ENCODE data around the gene UTP14C. TPM values are rescaled to one million over a fixed set of nuclear protein-coding genes. Genes with fewer than 3 reads are reported as not detected.

The UTP14C gene
- total and polyA plus RNA-seq, 2 experiments from 2014 or later = 5.7 to 12.4 TPM

GRCh38 chr13:52036037-52036436 is 11.5 kb downstream of the UTP14C start:
- no peaks in the 10 kb centered on the region for H3K9me3 ChIP-seq (ENCODE audit: low read depth)
- no peaks in the 10 kb centered on the region for H3F3A ChIP-seq (ENCODE audit: insufficient read depth)
- H2AFZ ChIP-seq = no peak overlapping the region
- H3K36me3 ChIP-seq (ENCODE audit: low read depth) = no peaks in the 10 kb centered on the region
- H3K4me1 ChIP-seq (ENCODE audit: insufficient read depth) = no peaks in the 10 kb centered on the region
- in situ Hi-C loops (cut with MboI) = no loop called here
- no peaks in the 10 kb centered on the region for H3K27me3 ChIP-seq (replicated peaks; ENCODE audit: insufficient read depth)
- H3K9me2 ChIP-seq (ENCODE audit: insufficient read depth) = no peaks in the 10 kb centered on the region
- no peaks in the 10 kb centered on the region for H4K20me1 ChIP-seq (ENCODE audit: insufficient read depth)
- H3K27ac ChIP-seq = no peak overlapping the region
- H3K4me2 ChIP-seq (ENCODE audit: unreplicated experiment) = no peak overlapping the region
- no peak overlapping the region for H3K4me3 ChIP-seq
- no peak for DNase-seq
- no peak overlapping the region for H3K9ac ChIP-seq
- WGBS, 2 experiments (ENCODE audit: low coverage in 1 of 2, low lambda C conversion rate in 2 of 2, missing lambda C conversion rate in 2 of 2) = 93 to 95% methylated on average over 1 of the region's 1 CpG
- TF ChIP-seq EZH2phosphoT487 (IDR thresholded peaks at IDR 0.05; ENCODE audit: insufficient read depth, low read depth) (no peak), EZH2 (IDR thresholded peaks at IDR 0.05; ENCODE audit: insufficient read depth, poor library complexity, severe bottlenecking) (no peak)
- H3K79me2 ChIP-seq (ENCODE audit: insufficient read depth) = no peaks in the 10 kb centered on the region

GRCh38 chr13:52043675-52044074 is 19.2 kb downstream of the UTP14C start:
- TF ChIP-seq EZH2phosphoT487 (IDR thresholded peaks at IDR 0.05; ENCODE audit: insufficient read depth, low read depth) = no peak
- no peak for TF ChIP-seq EZH2 (IDR thresholded peaks at IDR 0.05; ENCODE audit: insufficient read depth, poor library complexity, severe bottlenecking)
- Histone ChIP-seq H3F3A (ENCODE audit: insufficient read depth) (no peaks in the 10 kb centered on the region), H3K4me2 (ENCODE audit: unreplicated experiment) (no peak overlapping the region), H3K9me2 (ENCODE audit: insufficient read depth) (no peaks in the 10 kb centered on the region), H3K79me2 (ENCODE audit: insufficient read depth) (no peaks in the 10 kb centered on the region), H3K9ac (no peak overlapping the region), H3K27ac (no peak overlapping the region), H3K36me3 (ENCODE audit: low read depth) (no peaks in the 10 kb centered on the region), H3K27me3 (replicated peaks; ENCODE audit: insufficient read depth) (no peaks in the 10 kb centered on the region), H3K4me1 (ENCODE audit: insufficient read depth) (no peaks in the 10 kb centered on the region), H3K4me3 (no peak overlapping the region), H4K20me1 (ENCODE audit: insufficient read depth) (no peaks in the 10 kb centered on the region), H3K9me3 (ENCODE audit: low read depth) (no peaks in the 10 kb centered on the region), H2AFZ (no peak overlapping the region)
- WGBS, 2 experiments (ENCODE audit: low coverage in 1 of 2, low lambda C conversion rate in 2 of 2, missing lambda C conversion rate in 2 of 2) = 75 to 78% methylated on average over 3 of the region's 3 CpGs
- no peak for DNase-seq
- in situ Hi-C loops (cut with MboI) = no loop called here

DNA sequence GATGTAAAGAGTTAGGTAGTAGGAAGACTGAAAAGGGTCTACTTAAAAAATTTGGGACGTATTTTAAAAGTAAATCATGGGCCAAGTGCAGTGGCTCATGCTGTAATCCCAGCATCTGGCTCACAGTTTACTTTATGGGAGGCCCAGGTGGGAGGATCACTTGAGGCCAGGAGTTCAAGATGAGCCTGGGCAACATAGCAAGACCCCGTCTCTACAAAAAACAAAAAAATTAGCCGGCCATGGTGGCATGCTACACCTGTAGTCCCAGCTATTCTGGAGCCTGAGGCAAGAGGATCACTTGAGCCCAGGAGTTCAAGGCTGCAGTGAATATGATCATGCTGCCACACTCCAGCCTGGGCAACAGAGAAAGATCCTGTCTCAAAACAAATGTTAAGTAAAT is 23.0 kb downstream of the UTP14C start:
- Histone ChIP-seq H3F3A (ENCODE audit: insufficient read depth) (no peaks in the 10 kb centered on the region), H4K20me1 (ENCODE audit: insufficient read depth) (no peaks in the 10 kb centered on the region), H3K9ac (no peak overlapping the region), H2AFZ (no peak overlapping the region), H3K9me3 (ENCODE audit: low read depth) (no peaks in the 10 kb centered on the region), H3K4me2 (ENCODE audit: unreplicated experiment) (no peak overlapping the region), H3K36me3 (ENCODE audit: low read depth) (no peaks in the 10 kb centered on the region), H3K79me2 (ENCODE audit: insufficient read depth) (no peaks in the 10 kb centered on the region), H3K4me3 (no peak overlapping the region), H3K9me2 (ENCODE audit: insufficient read depth) (no peaks in the 10 kb centered on the region), H3K27ac (no peak overlapping the region), H3K27me3 (replicated peaks; ENCODE audit: insufficient read depth) (peaks cover 3% of the 10 kb centered on the region; the same call in 1 of the 2 replicates), H3K4me1 (ENCODE audit: insufficient read depth) (no peaks in the 10 kb centered on the region)
- no peak for DNase-seq
- no peak for TF ChIP-seq EZH2phosphoT487 (IDR thresholded peaks at IDR 0.05; ENCODE audit: insufficient read depth, low read depth)
- no peak for TF ChIP-seq EZH2 (IDR thresholded peaks at IDR 0.05; ENCODE audit: insufficient read depth, poor library complexity, severe bottlenecking)
- 83 to 85% methylated on average over 3 of the region's 3 CpGs for WGBS, 2 experiments (ENCODE audit: low coverage in 1 of 2, low lambda C conversion rate in 2 of 2, missing lambda C conversion rate in 2 of 2)
- in situ Hi-C loops (cut with MboI) = no loop called here

- no peak overlapping the region for H3K4me2 ChIP-seq (ENCODE audit: unreplicated experiment)
- H3K9me3 ChIP-seq (ENCODE audit: low read depth) = no peaks in the 10 kb centered on the region
- H3K4me1 ChIP-seq (ENCODE audit: insufficient read depth) = no peaks in the 10 kb centered on the region
- H3K27ac ChIP-seq = no peak overlapping the region
- H2AFZ ChIP-seq = no peak overlapping the region
- H3K79me2 ChIP-seq (ENCODE audit: insufficient read depth) = no peaks in the 10 kb centered on the region
- no peaks in the 10 kb centered on the region for H3K9me2 ChIP-seq (ENCODE audit: insufficient read depth)
- DNase-seq = peak; percentile 14
- H3K4me3 ChIP-seq = no peak overlapping the region
- H3K27me3 ChIP-seq (replicated peaks; ENCODE audit: insufficient read depth) = peaks cover 6% of the 10 kb centered on the region; the same call in 1 of the 2 replicates
- TF ChIP-seq EZH2 (IDR thresholded peaks at IDR 0.05; ENCODE audit: insufficient read depth, poor library complexity, severe bottlenecking) (no peak), EZH2phosphoT487 (IDR thresholded peaks at IDR 0.05; ENCODE audit: insufficient read depth, low read depth) (no peak)
- in situ Hi-C loops (cut with MboI) = no loop called here
- WGBS, 2 experiments (ENCODE audit: low coverage in 1 of 2, low lambda C conversion rate in 2 of 2, missing lambda C conversion rate in 2 of 2) = 53% methylated on average over 2 of the region's 2 CpGs
- H4K20me1 ChIP-seq (ENCODE audit: insufficient read depth) = no peaks in the 10 kb centered on the region
- no peaks in the 10 kb centered on the region for H3F3A ChIP-seq (ENCODE audit: insufficient read depth)
- H3K9ac ChIP-seq = no peak overlapping the region
- no peaks in the 10 kb centered on the region for H3K36me3 ChIP-seq (ENCODE audit: low read depth)
These were observed 24.0 kb downstream of the UTP14C start for GRCh38 chr13:52048516-52048915.

- in situ Hi-C loops (cut with MboI) = no loop called here
- no peak overlapping the region for H2AFZ ChIP-seq
- no peak overlapping the region for H3K27ac ChIP-seq
- no peak for TF ChIP-seq EZH2phosphoT487 (IDR thresholded peaks at IDR 0.05; ENCODE audit: insufficient read depth, low read depth)
- TF ChIP-seq EZH2 (IDR thresholded peaks at IDR 0.05; ENCODE audit: insufficient read depth, poor library complexity, severe bottlenecking) = no peak
- H3K9ac ChIP-seq = no peak overlapping the region
- no peaks in the 10 kb centered on the region for H3K4me1 ChIP-seq (ENCODE audit: insufficient read depth)
- peaks cover 6% of the 10 kb centered on the region; the same call in 1 of the 2 replicates for H3K27me3 ChIP-seq (replicated peaks; ENCODE audit: insufficient read depth)
- H3K9me2 ChIP-seq (ENCODE audit: insufficient read depth) = no peaks in the 10 kb centered on the region
- H4K20me1 ChIP-seq (ENCODE audit: insufficient read depth) = no peaks in the 10 kb centered on the region
- no peak for DNase-seq
- no peaks in the 10 kb centered on the region for H3K36me3 ChIP-seq (ENCODE audit: low read depth)
- WGBS, 2 experiments (ENCODE audit: low coverage in 1 of 2, low lambda C conversion rate in 2 of 2, missing lambda C conversion rate in 2 of 2) = 32 to 38% methylated on average over 7 of the region's 7 CpGs
- no peak overlapping the region for H3K4me2 ChIP-seq (ENCODE audit: unreplicated experiment)
- no peak overlapping the region for H3K4me3 ChIP-seq
- no peaks in the 10 kb centered on the region for H3K79me2 ChIP-seq (ENCODE audit: insufficient read depth)
- H3F3A ChIP-seq (ENCODE audit: insufficient read depth) = no peaks in the 10 kb centered on the region
- no peaks in the 10 kb centered on the region for H3K9me3 ChIP-seq (ENCODE audit: low read depth)
These were observed 26.9 kb downstream of the UTP14C start for GRCh38 chr13:52051400-52051799.
